ENCODE data around the gene TRDMT1.

Gene TRDMT1

DNA sequence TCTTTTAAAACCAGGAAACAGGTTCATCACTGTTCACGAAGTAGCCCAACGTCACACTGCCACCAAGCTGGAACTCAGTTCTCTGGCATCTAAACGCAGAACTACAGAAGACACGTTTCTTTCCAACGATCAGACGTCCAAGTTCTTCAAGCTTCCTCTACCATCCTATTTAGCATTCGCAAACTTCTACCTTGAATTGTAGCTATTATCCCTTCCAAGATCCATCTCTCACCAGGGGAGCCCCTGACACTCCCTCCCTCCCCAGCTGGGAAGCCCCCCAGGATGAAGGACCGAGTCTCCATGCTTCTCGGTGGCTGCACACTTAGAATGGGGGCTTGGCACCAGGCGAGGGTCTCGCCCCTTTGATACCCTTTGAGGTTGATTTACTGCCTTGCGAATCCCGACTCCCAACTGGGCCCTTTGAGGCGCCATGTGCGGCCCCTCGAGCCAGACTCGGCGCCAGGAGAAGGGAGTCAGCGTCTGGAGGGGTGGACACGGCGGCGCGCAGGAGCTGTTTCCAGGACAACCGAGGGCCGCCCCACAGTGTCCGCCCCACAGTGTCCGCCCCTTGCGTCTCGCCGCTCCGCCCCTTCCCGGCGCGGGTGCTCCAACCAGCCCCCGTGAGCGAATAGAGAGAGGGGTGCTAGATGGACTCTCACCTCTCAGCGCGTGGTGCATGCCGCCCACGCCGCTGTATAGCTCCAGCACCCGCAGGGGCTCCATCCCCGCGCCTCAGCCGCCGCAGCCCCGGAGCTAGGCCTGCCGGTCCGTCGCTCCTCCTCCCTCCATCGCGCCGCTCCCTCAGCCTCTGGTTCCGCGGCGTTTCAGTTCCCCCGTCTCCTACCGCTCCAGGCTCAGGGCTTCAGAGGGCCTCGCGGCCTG, at the start of gene TRDMT1:
Gene TRDMT1 (minus strand): TSS at position 761 of the 882 bp plus-strand sequence. CDS start 38 bp downstream, at position 723.
- DNase-seq (ENCODE audit: low read depth in 3 of 3, low spot score in 1 of 3), result peak; percentile 35 to 70 (median 60)

DNA sequence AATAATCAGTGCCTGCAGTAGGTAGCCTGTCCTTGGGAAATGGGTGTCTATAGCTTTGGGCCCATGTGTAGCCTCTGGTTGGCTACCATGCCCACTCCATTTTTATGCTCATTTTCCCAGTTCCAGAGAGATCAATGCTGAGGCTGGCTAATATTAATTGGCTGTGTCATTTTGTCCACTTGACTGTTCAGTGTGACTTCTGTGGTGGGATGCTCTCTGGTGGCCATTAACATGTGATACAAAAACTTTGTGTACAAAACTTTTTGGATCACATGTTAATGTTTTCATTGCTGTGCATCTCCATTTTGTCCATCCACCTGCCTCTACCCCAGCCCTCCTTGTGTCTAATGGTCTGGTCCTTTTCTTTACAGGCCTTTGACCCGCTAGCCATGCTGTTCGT, 49.3 kb upstream of the TRDMT1 start:
- no peak for DNase-seq (ENCODE audit: low read depth in 3 of 3, low spot score in 1 of 3)

GRCh38 chr10:17249820-17250219, 48.3 kb upstream of the TRDMT1 start:
- DNase-seq (ENCODE audit: low read depth in 3 of 3, low spot score in 1 of 3), result no peak

GRCh38 chr10:17248964-17249363, 47.5 kb upstream of the TRDMT1 start:
- DNase-seq (ENCODE audit: low read depth in 3 of 3, low spot score in 1 of 3), result no peak

DNA sequence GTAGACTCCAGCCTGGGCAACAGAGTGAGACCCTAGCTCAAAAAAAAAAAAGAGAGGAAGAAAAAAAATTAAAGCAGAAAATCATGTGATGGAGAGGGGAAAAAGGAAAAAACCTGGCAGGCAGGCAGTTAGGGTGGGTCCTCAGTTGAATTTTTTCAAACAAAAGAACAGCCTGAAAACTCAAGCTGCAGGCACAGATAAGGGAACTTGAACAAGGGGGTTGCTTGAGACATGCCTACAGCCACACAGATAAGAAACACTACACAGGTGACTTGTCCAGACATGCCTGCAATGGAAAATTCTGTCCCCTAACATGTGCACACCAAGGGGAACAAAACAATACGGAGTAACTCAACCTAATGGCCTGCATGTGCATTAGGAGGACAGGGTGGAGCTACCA, 45.7 kb upstream of the TRDMT1 start:
- DNase-seq (ENCODE audit: low read depth in 3 of 3, low spot score in 1 of 3), result no peak

- no peak for DNase-seq (ENCODE audit: low read depth in 3 of 3, low spot score in 1 of 3)
Observed at GRCh38 chr10:17244700-17245365, 43.4 kb upstream of the TRDMT1 start.

GRCh38 chr10:17241611-17242333, 40.3 kb upstream of the TRDMT1 start:
- no peak for DNase-seq (ENCODE audit: low read depth in 3 of 3, low spot score in 1 of 3)

- DNase-seq (ENCODE audit: low read depth in 3 of 3, low spot score in 1 of 3), result no peak
Observed at GRCh38 chr10:17240616-17241015, 39.1 kb upstream of the TRDMT1 start.

GRCh38 chr10:17240096-17240495, 38.6 kb upstream of the TRDMT1 start:
- no peak for DNase-seq (ENCODE audit: low read depth in 3 of 3, low spot score in 1 of 3)

DNA sequence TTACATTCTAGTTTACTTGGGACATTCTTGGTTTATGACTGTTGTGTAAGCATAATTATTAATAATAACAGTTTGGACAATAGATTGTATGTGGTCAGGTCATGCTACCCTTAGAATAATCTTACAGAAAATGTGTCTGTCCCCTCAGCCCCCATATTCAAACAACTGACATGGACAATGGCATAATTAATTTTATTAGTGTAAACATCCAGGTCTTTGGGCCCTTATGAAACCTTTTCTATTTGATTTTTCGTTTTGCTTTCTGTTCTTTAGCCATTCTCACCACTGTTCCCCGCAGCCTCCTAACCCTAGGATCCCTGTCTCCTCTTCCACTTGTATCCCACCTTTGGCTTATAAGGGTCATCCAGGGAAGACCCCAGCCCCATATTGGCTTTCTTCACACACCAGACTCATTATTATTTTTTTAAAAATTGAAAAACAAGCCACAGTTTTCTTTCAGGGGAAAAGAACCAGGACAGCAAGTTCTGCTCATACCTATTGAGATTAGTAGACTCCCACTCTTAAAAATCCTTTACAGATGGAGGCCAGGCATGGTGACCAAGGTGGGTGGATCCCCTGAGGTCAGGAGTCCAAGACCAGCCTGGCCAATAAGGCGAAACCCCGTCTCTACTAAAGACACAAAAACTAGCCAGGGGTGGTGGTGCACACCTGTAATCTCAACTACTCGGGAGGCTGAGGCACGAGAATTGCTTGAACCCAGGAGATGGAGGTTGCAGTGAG, 38.0 kb upstream of the TRDMT1 start:
- DNase-seq (ENCODE audit: low read depth in 3 of 3, low spot score in 1 of 3), result no peak

DNA sequence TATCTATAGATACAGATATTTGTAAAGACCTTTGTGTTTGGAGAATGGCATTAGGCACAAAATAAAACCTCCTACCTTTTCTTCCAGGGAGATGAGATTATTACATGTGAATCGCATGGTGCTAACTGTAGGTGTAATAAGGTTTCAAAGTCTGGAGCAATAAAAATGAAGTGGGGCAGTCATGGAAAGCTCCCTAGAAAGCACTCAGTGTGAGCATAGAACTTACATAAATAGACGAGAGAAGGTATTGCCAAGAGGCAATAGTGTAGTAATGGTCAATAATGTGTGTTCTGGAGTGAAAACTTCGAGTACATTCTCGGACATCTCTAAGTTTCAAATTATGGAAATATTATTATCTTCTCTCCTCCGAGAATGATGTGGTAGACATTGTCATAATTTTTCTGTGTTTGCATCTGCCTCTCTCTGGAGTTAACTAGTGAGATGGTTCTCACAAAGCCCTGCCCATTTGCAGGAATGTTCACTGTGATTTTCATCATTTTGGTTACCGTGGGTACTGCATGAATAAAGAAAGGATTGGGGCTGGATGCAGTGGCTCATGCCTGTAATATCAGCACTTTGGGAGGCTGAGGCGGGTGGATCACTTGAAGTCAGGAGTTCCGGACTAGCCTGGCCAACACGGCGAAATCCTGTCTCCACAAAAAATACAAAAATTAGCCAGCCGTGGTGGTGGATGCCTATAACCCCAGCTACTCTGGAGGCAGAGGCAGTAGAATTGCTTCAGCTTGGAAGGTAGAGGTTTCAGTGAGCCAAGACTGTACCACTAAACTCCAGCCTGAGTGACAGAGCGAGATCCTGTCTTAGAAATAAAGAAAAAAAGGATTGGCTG, 37.2 kb upstream of the TRDMT1 start:
- DNase-seq (ENCODE audit: low read depth in 3 of 3, low spot score in 1 of 3), result no peak

DNA sequence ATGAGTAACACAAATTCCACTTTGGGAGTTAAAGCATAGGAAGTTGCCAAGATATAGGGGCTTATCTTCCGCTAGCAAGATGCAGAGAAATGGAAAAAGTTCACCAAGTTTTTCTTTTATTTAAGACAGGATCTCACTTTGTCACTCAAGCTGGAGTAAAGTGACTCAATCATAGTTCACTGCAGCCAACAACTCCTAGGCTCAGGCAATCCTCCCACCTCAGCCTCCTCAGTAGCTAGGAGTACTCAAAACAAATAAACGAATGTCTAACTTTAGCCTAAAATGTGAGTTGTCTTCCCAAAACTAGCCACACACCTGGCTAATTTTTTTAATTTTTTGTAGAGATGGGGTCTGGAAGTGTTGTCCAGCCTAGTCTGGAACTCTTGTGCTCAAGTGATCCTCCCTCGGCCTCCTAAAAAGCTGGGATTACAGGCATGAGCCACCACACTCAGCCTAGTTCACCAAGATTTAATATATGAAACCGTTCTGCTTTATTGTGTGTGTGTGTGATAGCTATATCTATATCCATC, 36.5 kb upstream of the TRDMT1 start:
- DNase-seq (ENCODE audit: low read depth in 3 of 3, low spot score in 1 of 3), result no peak

DNA sequence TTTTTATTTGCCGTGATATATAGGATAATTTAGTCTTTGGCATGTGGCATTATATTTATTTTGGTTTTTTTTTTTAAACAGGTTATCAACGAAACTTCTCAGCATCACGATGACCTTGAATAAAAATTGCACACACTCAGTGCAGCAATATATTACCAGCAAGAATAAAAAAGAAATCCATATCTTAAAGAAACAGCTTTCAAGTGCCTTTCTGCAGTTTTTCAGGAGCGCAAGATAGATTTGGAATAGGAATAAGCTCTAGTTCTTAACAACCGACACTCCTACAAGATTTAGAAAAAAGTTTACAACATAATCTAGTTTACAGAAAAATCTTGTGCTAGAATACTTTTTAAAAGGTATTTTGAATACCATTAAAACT, 35.7 kb upstream of the TRDMT1 start:
- no peak for DNase-seq (ENCODE audit: low read depth in 3 of 3, low spot score in 1 of 3)

DNA sequence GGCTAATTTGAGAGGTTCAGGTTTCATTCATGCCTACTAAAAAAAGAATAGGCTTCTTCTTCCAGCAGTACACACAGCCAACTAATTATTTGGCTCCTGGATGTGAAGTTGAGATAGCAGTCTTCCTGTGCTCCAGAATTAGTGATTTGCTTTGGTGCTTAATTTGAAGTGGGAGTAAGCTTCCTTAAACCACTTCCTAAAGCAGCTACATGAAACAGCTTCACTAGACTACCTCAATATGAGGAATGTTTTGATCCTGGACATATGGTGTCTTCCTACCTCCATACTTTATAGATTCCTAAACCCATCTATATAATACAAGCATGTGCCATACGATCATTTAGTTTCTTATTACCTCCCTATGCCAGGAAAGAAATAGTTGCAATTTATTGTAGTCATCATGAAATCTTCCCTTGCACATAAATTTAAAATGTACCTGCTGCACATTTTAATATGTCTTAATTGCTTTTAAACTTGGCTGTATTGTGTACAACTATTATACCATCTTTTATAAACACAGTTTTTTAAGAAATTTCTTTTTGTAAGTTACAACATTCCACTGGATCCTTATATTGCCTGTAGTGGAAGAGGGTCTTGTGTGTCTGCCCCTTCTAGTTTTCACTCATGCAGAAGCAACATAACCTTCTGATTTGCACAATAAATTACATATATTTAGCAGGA, 35.1 kb upstream of the TRDMT1 start:
- DNase-seq (ENCODE audit: low read depth in 3 of 3, low spot score in 1 of 3), result no peak

DNA sequence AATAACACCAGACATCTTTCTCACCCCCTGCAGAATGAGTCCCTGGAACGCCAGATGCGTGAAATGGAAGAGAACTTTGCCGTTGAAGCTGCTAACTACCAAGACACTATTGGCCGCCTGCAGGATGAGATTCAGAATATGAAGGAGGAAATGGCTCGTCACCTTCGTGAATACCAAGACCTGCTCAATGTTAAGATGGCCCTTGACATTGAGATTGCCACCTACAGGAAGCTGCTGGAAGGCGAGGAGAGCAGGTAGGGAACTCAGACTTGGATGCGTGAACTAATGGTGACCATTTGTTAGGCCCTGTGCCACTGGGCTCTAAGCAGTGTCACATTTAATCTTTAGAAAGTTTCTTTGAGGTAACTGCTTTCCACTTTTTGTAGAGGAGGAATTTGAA, 33.7 kb upstream of the TRDMT1 start:
- DNase-seq (ENCODE audit: low read depth in 3 of 3, low spot score in 1 of 3), result no peak

DNA sequence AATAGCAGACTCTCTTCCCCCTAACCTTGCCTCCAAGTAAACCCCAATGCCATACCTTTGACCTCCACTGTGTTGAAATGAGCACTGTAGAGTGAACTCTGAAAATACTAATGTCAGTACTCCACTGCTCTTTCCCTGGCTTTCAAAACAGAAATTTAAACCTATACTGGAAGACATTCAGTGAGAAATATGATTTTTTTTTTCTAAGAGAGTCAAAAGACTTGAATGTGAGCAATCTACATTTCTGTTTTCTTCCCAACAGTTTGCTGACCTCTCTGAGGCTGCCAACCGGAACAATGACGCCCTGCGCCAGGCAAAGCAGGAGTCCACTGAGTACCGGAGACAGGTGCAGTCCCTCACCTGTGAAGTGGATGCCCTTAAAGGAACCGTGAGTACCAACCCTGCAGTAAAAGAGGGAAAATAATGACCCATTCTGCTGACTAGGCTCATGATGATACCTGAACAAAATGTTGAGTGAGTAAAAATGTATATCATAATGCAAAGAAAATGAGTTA, 33.0 kb upstream of the TRDMT1 start:
- DNase-seq (ENCODE audit: low read depth in 3 of 3, low spot score in 1 of 3), result no peak

DNA sequence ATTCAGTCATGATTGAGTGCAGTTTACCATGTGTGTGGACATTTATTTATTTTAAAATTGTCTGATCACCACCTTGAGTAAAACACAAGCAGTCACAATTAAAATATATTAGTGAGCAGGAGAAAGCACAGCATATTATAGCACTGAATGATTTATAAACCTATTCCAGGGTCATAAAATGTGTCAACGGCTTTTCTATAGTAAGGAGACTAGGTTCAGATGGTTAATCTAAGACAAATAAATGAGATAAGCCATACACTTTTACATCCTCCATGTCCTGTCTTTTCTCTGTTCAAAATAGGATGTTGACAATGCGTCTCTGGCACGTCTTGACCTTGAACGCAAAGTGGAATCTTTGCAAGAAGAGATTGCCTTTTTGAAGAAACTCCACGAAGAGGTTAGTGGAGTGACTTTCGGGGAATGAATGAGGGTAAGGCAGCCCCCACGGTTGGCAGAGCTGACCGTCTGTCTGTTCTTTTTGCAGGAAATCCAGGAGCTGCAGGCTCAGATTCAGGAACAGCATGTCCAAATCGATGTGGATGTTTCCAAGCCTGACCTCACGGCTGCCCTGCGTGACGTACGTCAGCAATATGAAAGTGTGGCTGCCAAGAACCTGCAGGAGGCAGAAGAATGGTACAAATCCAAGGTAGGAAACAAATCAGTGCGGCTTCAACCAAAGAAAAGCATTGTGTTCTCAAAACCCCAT, 32.0 kb upstream of the TRDMT1 start:
- no peak for DNase-seq (ENCODE audit: low read depth in 3 of 3, low spot score in 1 of 3)

- no peak for DNase-seq (ENCODE audit: low read depth in 3 of 3, low spot score in 1 of 3)
Observed at GRCh38 chr10:17232276-17232960, 30.9 kb upstream of the TRDMT1 start.
